HFFc6 (cell line): ENCODE measurements around the gene SSBP3. TPM values are rescaled to one million over a fixed set of nuclear protein-coding genes. Genes with fewer than 3 reads are reported as not detected.

ENCODE experiments used
- DNase-seq: peaks from one replicate; pipeline ENCODE4 v3.0.0-alpha.2; 2018
- H3K27ac Mint-ChIP-seq: 2 replicates; pipeline ENCODE4 v1.8.0; 2020; ENCODE audit warnings: mild to moderate bottlenecking, mixed read lengths
- H3K27me3 Mint-ChIP-seq: 2 replicates; pipeline ENCODE4 v1.8.0; 2021; ENCODE audit warnings: mild to moderate bottlenecking, moderate library complexity, mixed read lengths; ENCODE audit not compliant: insufficient read depth
- H3K36me3 Mint-ChIP-seq: 2 replicates; pipeline ENCODE4 v1.8.0; 2021; ENCODE audit warnings: low read depth, mixed read lengths
- H3K4me1 Mint-ChIP-seq: 2 replicates; pipeline ENCODE4 v1.8.0; 2020; ENCODE audit warnings: low read depth, mixed read lengths
- H3K4me3 Mint-ChIP-seq: 2 replicates; pipeline ENCODE4 v1.8.0; 2020; ENCODE audit warnings: mild to moderate bottlenecking, moderate library complexity, mixed read lengths
- H3K9me3 Mint-ChIP-seq: 2 replicates; pipeline ENCODE4 v1.8.0; 2020; ENCODE audit warnings: mild to moderate bottlenecking, mixed read lengths
- CTCF ChIP-seq: fragments of 200-600 bp; sonication (generic); IDR thresholded peaks from 2 replicates; pipeline ENCODE4 v1.5.0; 2021; ENCODE audit warnings: antibody characterized with exemption, mild to moderate bottlenecking
- total RNA-seq, 6 experiments: library from RNA; stranded (reverse); fragmentation: NEBNext Ultra II Directional; extraction: Animal tissue kit (Norgen Biotek cat#: 25700); gene quantifications; 2 replicates in 1 of 6; 3 replicates in 5 of 6; pipeline ENCODE4 v1.2.3, GENCODE V29; 2021

SSBP3 gene
- total RNA-seq, 6 experiments from 2014 or later: 42.3 to 72.2 (median 58.1) TPM

DNA sequence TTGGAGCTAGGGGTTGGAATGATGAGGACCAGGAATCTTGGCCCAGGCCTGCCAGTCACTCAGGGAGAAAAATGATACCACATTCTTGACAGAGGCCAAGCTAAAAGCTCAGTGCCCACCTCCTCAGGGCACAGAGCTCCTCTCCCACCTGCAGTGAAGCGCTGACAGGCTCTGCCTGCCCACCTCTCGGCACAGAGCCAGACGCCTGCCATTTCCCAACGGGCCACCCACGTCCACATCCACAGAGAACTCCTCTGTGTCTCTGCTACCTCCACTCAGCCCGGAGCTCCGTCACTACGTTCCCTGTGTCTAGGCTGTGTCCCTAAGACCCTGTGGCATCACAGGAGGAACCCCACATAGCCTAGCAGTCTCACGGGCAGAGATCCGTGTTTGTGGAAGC, 145.4 kb downstream of the SSBP3 start:
- H3K4me3 Mint-ChIP-seq: no peak overlapping the region
- no peak for DNase-seq
- no peaks in the 10 kb centered on the region; the same call in 1 of the 2 replicates for H3K27me3 Mint-ChIP-seq
- H3K4me1 Mint-ChIP-seq: no peaks in the 10 kb centered on the region
- no peak overlapping the region for H3K27ac Mint-ChIP-seq
- no peak for TF ChIP-seq CTCF
- H3K9me3 Mint-ChIP-seq: no peaks in the 10 kb centered on the region
- H3K36me3 Mint-ChIP-seq: no peaks in the 10 kb centered on the region

GRCh38 chr1:54259546-54260140, 146.6 kb downstream of the SSBP3 start:
- no peaks in the 10 kb centered on the region for H3K9me3 Mint-ChIP-seq
- peaks cover 10% of the 10 kb centered on the region for H3K4me1 Mint-ChIP-seq
- H3K27ac Mint-ChIP-seq: no peak overlapping the region
- H3K4me3 Mint-ChIP-seq: no peak overlapping the region
- no peaks in the 10 kb centered on the region for H3K36me3 Mint-ChIP-seq
- no peaks in the 10 kb centered on the region; the same call in 1 of the 2 replicates for H3K27me3 Mint-ChIP-seq
- no peak for DNase-seq
- no peak for TF ChIP-seq CTCF

GRCh38 chr1:54257876-54258275, 148.3 kb downstream of the SSBP3 start:
- Mint-ChIP-seq H3K4me3 (no peak overlapping the region), H3K27me3 (peaks cover 3% of the 10 kb centered on the region), H3K9me3 (no peaks in the 10 kb centered on the region), H3K27ac (no peak overlapping the region), H3K36me3 (no peaks in the 10 kb centered on the region), H3K4me1 (peaks cover 28% of the 10 kb centered on the region)
- no peak for DNase-seq
- TF ChIP-seq CTCF: no peak

GRCh38 chr1:54257346-54257620, 148.9 kb downstream of the SSBP3 start:
- no peaks in the 10 kb centered on the region for H3K36me3 Mint-ChIP-seq
- no peaks in the 10 kb centered on the region for H3K9me3 Mint-ChIP-seq
- peaks cover 32% of the 10 kb centered on the region for H3K4me1 Mint-ChIP-seq
- H3K4me3 Mint-ChIP-seq: no peak overlapping the region
- no peak for TF ChIP-seq CTCF
- peaks cover 4% of the 10 kb centered on the region for H3K27me3 Mint-ChIP-seq
- H3K27ac Mint-ChIP-seq: no peak overlapping the region
- DNase-seq: no peak

DNA sequence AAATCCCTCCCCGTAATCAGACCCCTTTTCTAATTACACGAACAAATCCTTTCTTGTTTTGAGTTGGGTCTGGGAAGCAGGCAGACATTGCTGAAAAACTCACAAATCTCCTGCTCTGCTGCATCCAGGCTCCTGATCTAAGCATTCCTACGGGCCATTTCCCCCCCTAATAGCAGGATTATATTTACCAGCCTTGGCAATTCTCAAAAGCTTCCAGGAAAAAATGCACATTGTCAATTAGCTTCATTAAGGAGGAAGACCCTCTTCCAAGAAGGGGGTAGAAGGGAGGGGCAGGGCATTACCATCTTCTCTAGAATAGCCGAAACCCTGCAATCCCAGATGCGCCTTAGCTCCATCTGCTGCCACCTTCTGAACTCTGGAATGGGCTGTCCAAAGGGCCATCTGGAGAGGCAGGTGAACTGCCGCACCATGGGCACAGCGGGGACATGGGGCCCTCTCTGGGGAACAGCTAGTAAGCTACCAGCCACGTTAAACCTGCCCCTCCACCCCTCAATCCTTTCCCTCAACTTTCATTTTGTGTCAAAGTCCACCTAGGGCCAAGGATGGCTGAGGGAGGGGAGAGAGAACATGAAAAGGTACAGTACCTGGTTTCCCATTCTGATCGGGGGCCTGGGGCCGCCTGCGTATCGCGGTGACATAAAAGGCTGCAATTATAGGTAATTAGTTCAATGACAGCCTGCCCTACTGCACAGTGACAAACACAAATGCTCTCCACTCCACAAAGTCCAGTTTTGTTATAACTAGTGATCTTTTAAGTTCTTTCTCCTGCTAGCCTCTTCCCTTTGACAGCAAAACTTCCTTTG, 149.5 kb downstream of the SSBP3 start:
- no peak overlapping the region for H3K27ac Mint-ChIP-seq
- no peaks in the 10 kb centered on the region for H3K36me3 Mint-ChIP-seq
- no peak overlapping the region for H3K4me3 Mint-ChIP-seq

More for the DNA sequence above, 149.5 kb downstream of the SSBP3 start:
- TF ChIP-seq CTCF: no peak
- peaks cover 32% of the 10 kb centered on the region for H3K4me1 Mint-ChIP-seq
- H3K27me3 Mint-ChIP-seq: peaks cover 4% of the 10 kb centered on the region
- H3K9me3 Mint-ChIP-seq: no peaks in the 10 kb centered on the region
- no peak for DNase-seq
